ENCODE data around the gene DNTTIP2. TPM values are rescaled to one million over a fixed set of nuclear protein-coding genes. Genes with fewer than 3 reads are reported as not detected.

The DNTTIP2 gene
- total and polyA plus RNA-seq, 12 donors: 12.9 to 109 (median 40.2) TPM

DNA sequence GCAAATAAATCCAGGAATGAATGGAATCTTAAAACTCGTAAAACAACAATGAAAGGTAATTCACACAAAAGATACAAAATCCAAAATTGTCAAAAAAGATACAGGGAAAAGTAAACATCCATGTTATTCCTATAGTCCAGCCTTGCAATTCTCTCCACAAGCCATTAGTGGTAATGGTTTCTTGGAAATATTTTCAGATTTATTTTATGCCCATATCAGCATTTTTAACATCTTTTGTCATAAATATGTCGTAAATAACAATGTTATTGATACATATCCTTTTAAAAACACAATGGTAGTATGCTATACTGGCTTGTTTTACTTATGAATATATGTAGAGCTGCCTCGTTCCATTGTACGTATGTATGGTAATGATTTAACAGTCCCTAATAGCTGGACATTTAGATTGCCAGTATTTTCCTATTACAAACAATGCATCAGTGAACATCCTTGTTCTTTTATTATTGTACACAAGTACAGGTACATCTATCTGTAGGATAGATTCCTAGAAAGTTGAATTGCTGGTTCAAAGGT is 30.6 kb downstream of the DNTTIP2 start:
- intact Hi-C loops (cut with DNase I): loop anchor here (10.0 kb wide), 4 partner anchors 214 to 544 kb away; partner anchors contain the start of gene FNBP1L (in 1 of the 2)
- DNase-seq: no peak
- Histone ChIP-seq H3K36me3 (replicated peaks in 1 of 2) (no peaks in the 10 kb centered on the region), H3K27ac (peak overlapping the region in 4 of 5 donors; percentile 87 to 95 (median 94)), H3K4me3 (peak overlapping the region in 3 of 4 donors; percentile 60 to 72 (median 66)), H3K4me1 (replicated peaks in 1 of 2) (peaks cover 11 to 24% of the 10 kb centered on the region in 2 donors), H3K27me3 (no peaks in the 10 kb centered on the region), H3K9me3 (replicated peaks in 1 of 3) (no peaks in the 10 kb centered on the region)
- TF ChIP-seq, protein P1, sequence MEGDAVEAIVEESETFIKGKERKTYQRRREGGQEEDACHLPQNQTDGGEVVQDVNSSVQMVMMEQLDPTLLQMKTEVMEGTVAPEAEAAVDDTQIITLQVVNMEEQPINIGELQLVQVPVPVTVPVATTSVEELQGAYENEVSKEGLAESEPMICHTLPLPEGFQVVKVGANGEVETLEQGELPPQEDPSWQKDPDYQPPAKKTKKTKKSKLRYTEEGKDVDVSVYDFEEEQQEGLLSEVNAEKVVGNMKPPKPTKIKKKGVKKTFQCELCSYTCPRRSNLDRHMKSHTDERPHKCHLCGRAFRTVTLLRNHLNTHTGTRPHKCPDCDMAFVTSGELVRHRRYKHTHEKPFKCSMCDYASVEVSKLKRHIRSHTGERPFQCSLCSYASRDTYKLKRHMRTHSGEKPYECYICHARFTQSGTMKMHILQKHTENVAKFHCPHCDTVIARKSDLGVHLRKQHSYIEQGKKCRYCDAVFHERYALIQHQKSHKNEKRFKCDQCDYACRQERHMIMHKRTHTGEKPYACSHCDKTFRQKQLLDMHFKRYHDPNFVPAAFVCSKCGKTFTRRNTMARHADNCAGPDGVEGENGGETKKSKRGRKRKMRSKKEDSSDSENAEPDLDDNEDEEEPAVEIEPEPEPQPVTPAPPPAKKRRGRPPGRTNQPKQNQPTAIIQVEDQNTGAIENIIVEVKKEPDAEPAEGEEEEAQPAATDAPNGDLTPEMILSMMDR (IDR thresholded peaks at IDR 0.05): no peak
- no peak for TF ChIP-seq POLR2A (IDR thresholded peaks at IDR 0.05)
- whole genome bisulfite sequencing, 4 donors: 46 to 61% (median 55%) methylated on average over 4 of the region's 4 CpGs

GRCh38 chr1:93847811-93848288 is 31.2 kb downstream of the DNTTIP2 start:
- H3K27ac ChIP-seq: peak overlapping the region; percentile 87 to 95 (median 95)
- peak; percentile 74 to 87 (median 76) for DNase-seq
- peaks cover 11 to 24% of the 10 kb centered on the region in 2 donors for H3K4me1 ChIP-seq (replicated peaks in 1 of 2)
- peak overlapping the region in 3 of 4 donors; percentile 60 to 72 (median 66) for H3K4me3 ChIP-seq
- TF ChIP-seq, protein P1 (IDR thresholded peaks at IDR 0.05): peak in 2 of 6 experiments; percentile 3
- TF ChIP-seq POLR2A (IDR thresholded peaks at IDR 0.05): peak; percentile 20 to 67
- no peaks in the 10 kb centered on the region for H3K27me3 ChIP-seq
- intact Hi-C loops (cut with DNase I): loop anchor here (10.0 kb wide), 4 partner anchors 213 to 543 kb away; partner anchors contain the start of gene FNBP1L (in 1 of the 2)
- 0 to 3% (median 0%) methylated on average over 17 to 36 of the region's 36 CpGs for WGBS, 4 donors
- H3K9me3 ChIP-seq (replicated peaks in 1 of 3): no peaks in the 10 kb centered on the region
- H3K36me3 ChIP-seq (replicated peaks in 1 of 2): no peaks in the 10 kb centered on the region

DNA sequence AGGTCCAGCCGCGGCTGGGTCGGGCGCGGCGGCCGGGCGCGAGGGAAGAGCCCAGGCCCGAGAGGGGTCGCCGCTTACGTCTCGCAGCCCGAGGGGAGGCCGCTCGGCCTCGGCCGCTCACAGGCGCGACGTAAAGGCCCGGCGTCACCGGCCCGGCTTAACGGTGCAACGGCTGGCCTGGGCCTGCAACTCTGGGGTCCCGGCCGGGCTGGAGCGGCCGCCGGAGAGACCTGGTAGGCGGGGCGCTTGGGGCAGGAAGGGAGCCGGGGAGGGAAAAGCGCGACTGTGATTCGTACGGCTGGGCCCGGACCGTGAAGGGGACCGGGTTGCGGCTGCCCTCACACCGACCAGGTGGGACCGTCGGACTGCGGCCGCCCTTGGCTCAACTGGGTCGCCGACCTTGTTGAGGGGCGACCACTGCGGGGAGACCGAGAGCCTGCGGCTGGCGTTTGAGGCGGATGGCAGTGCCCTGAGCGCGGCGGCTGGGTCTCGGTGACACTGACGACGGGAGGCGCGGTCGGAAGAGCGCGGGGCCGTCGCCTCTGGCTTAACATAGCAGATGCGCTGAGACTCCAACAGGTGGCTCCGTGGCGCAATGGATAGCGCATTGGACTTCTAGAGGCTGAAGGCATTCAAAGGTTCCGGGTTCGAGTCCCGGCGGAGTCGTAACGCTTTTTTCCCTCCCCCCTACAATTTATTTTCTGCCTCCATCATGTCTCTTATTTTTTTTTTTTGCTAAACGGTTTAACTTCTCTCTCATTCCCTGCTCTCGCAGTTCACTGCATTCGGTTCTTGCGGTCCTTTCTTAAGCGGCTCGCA is 31.8 kb downstream of the DNTTIP2 start:
- intact Hi-C loops (cut with DNase I): loop anchor here (10.0 kb wide), 4 partner anchors 212 to 542 kb away; partner anchors contain the start of gene FNBP1L (in 1 of the 2)
- Histone ChIP-seq H3K27ac (peak overlapping the region; percentile 87 to 95 (median 95)), H3K27me3 (no peaks in the 10 kb centered on the region), H3K4me1 (replicated peaks in 1 of 2) (peaks cover 11 to 24% of the 10 kb centered on the region in 2 donors), H3K4me3 (peak overlapping the region; percentile 66 to 83 (median 75)), H3K36me3 (replicated peaks in 1 of 2) (no peaks in the 10 kb centered on the region), H3K9me3 (replicated peaks in 1 of 3) (no peaks in the 10 kb centered on the region)
- peak; percentile 84 to 97 (median 91) for DNase-seq
- TF ChIP-seq POLR2A (IDR thresholded peaks at IDR 0.05): peak in 1 of 2 donors; percentile 43
- TF ChIP-seq, protein P1 (IDR thresholded peaks at IDR 0.05): peak in 1 of 6 experiments; percentile 4
- WGBS, 4 donors: 0 to 1% (median 1%) methylated on average over 14 to 84 of the region's 86 CpGs

All from adrenal gland (tissue), 12 donors.